ENCODE data around the gene SNAP29.
"Not testable (repeated sequence)": the region's sequence is repeated elsewhere in the genome, so short reads cannot be mapped to it uniquely, and the experiment has no call there.

DNA sequence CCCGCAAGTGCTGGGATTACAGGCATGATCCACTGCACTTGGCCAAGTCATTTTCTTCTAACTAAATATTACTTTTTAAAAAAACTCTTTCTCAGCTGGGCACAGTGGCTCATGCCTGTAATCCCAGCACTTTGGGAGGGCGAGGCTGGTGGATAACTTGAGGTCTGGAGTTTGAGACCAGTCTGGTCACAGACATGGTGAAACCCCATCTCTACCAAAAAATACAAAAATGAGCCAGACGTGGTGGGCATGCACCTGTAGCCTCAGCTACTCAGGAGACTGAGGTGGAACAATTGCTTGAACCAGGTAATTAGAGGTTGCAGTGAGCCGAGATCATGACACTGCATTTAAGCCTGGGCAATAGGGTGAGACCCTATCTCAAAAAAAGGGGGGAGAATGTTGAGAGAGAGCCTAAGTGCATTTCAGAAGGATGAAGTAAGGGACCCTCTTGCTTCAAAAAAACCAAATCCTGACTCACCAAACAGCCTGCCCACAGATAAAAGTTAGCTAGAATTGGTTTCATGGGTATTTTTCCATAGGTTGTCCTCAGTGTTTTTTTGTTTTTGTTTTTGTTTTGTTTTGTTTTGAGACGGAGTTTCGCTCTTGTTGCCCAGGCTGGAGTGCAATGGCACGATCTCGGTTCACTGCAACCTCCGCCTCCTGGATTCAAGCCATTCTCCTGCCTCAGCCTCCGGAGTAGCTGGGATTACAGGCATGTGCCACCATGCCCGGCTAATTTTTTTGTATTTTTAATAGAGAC lies 77.2 kb downstream of the SNAP29 start:
- TF ChIP-seq, protein P1, sequence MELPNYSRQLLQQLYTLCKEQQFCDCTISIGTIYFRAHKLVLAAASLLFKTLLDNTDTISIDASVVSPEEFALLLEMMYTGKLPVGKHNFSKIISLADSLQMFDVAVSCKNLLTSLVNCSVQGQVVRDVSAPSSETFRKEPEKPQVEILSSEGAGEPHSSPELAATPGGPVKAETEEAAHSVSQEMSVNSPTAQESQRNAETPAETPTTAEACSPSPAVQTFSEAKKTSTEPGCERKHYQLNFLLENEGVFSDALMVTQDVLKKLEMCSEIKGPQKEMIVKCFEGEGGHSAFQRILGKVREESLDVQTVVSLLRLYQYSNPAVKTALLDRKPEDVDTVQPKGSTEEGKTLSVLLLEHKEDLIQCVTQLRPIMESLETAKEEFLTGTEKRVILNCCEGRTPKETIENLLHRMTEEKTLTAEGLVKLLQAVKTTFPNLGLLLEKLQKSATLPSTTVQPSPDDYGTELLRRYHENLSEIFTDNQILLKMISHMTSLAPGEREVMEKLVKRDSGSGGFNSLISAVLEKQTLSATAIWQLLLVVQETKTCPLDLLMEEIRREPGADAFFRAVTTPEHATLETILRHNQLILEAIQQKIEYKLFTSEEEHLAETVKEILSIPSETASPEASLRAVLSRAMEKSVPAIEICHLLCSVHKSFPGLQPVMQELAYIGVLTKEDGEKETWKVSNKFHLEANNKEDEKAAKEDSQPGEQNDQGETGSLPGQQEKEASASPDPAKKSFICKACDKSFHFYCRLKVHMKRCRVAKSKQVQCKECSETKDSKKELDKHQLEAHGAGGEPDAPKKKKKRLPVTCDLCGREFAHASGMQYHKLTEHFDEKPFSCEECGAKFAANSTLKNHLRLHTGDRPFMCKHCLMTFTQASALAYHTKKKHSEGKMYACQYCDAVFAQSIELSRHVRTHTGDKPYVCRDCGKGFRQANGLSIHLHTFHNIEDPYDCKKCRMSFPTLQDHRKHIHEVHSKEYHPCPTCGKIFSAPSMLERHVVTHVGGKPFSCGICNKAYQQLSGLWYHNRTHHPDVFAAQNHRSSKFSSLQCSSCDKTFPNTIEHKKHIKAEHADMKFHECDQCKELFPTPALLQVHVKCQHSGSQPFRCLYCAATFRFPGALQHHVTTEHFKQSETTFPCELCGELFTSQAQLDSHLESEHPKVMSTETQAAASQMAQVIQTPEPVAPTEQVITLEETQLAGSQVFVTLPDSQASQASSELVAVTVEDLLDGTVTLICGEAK (IDR thresholded peaks at IDR 0.05): not testable (repeated sequence)
- TF ChIP-seq, protein P1 (CRISPR knock-in tag; IDR thresholded peaks at IDR 0.05): not testable (repeated sequence)
- TF ChIP-seq ZNF76 (CRISPR knock-in tag; IDR thresholded peaks at IDR 0.05; ENCODE audit: borderline replicate concordance); NCOR1 (IDR thresholded peaks at IDR 0.05); NFRKB (IDR thresholded peaks at IDR 0.05; ENCODE audit: low read depth); POLR2A (conservative IDR thresholded peaks at IDR 0.05); NFE2L1 (tag; IDR thresholded peaks at IDR 0.05; ENCODE audit: borderline replicate concordance, low read depth): not testable (repeated sequence)
- TF ChIP-seq, protein P2, sequence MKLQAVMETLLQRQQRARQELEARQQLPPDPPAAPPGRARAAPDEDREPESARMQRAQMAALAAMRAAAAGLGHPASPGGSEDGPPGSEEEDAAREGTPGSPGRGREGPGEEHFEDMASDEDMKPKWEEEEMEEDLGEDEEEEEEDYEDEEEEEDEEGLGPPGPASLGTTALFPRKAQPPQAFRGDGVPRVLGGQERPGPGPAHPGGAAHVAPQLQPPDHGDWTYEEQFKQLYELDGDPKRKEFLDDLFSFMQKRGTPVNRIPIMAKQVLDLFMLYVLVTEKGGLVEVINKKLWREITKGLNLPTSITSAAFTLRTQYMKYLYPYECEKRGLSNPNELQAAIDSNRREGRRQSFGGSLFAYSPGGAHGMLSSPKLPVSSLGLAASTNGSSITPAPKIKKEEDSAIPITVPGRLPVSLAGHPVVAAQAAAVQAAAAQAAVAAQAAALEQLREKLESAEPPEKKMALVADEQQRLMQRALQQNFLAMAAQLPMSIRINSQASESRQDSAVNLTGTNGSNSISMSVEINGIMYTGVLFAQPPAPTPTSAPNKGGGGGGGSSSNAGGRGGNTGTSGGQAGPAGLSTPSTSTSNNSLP (IDR thresholded peaks at IDR 0.05; ENCODE audit: borderline replicate concordance, low read depth, low read length): not testable (repeated sequence)
- TF ChIP-seq, protein P3, sequence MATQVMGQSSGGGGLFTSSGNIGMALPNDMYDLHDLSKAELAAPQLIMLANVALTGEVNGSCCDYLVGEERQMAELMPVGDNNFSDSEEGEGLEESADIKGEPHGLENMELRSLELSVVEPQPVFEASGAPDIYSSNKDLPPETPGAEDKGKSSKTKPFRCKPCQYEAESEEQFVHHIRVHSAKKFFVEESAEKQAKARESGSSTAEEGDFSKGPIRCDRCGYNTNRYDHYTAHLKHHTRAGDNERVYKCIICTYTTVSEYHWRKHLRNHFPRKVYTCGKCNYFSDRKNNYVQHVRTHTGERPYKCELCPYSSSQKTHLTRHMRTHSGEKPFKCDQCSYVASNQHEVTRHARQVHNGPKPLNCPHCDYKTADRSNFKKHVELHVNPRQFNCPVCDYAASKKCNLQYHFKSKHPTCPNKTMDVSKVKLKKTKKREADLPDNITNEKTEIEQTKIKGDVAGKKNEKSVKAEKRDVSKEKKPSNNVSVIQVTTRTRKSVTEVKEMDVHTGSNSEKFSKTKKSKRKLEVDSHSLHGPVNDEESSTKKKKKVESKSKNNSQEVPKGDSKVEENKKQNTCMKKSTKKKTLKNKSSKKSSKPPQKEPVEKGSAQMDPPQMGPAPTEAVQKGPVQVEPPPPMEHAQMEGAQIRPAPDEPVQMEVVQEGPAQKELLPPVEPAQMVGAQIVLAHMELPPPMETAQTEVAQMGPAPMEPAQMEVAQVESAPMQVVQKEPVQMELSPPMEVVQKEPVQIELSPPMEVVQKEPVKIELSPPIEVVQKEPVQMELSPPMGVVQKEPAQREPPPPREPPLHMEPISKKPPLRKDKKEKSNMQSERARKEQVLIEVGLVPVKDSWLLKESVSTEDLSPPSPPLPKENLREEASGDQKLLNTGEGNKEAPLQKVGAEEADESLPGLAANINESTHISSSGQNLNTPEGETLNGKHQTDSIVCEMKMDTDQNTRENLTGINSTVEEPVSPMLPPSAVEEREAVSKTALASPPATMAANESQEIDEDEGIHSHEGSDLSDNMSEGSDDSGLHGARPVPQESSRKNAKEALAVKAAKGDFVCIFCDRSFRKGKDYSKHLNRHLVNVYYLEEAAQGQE (IDR thresholded peaks at IDR 0.05; ENCODE audit: borderline replicate concordance): not testable (repeated sequence)
- TF ChIP-seq, protein P3 (CRISPR knock-in tag; IDR thresholded peaks at IDR 0.05; ENCODE audit: low read depth): not testable (repeated sequence)
